Tibial nerve (tissue), 3 donors: ENCODE data around the gene ARID1B.

ENCODE experiments used
- CTCF ChIP-seq, 5 experiments: fragments of 200-600 bp in 3 of 5; fragments of 450-650 bp in 2 of 5; sonication (generic) in 3 of 5; IDR thresholded peaks; one replicate each; pipeline ENCODE4 v1.5.1; 2016 to 2019; ENCODE audit warnings: antibody characterized with exemption in 5 of 5, mild to moderate bottlenecking in 3 of 5, moderate library complexity in 2 of 5
- POLR2A ChIP-seq, 2 donors: fragments of 450-650 bp; IDR thresholded peaks; one replicate each; pipeline ENCODE4 v1.6.1; 2017; ENCODE audit warnings: antibody characterized with exemption in 2 of 2, mild to moderate bottlenecking in 2 of 2, moderate library complexity in 2 of 2

GRCh38 chr6:156912431-156912830 lies 135.3 kb downstream of the ARID1B start:
- TF ChIP-seq CTCF (IDR thresholded peaks at IDR 0.05) (no peak), POLR2A (IDR thresholded peaks at IDR 0.05) (no peak)
